ENCODE measurements around the gene BABAM1.
A peak's percentile ranks its signal among the peaks of the same experiment; 100 is the strongest.

BABAM1 gene

GRCh38 chr19:17279436-17279835 is 12.2 kb downstream of the BABAM1 start:
- TF ChIP-seq, protein P1, sequence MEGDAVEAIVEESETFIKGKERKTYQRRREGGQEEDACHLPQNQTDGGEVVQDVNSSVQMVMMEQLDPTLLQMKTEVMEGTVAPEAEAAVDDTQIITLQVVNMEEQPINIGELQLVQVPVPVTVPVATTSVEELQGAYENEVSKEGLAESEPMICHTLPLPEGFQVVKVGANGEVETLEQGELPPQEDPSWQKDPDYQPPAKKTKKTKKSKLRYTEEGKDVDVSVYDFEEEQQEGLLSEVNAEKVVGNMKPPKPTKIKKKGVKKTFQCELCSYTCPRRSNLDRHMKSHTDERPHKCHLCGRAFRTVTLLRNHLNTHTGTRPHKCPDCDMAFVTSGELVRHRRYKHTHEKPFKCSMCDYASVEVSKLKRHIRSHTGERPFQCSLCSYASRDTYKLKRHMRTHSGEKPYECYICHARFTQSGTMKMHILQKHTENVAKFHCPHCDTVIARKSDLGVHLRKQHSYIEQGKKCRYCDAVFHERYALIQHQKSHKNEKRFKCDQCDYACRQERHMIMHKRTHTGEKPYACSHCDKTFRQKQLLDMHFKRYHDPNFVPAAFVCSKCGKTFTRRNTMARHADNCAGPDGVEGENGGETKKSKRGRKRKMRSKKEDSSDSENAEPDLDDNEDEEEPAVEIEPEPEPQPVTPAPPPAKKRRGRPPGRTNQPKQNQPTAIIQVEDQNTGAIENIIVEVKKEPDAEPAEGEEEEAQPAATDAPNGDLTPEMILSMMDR (IDR thresholded peaks at IDR 0.05), result no peak
- no peak for TF ChIP-seq ZFX (IDR thresholded peaks at IDR 0.05; ENCODE audit: borderline replicate concordance)

DNA sequence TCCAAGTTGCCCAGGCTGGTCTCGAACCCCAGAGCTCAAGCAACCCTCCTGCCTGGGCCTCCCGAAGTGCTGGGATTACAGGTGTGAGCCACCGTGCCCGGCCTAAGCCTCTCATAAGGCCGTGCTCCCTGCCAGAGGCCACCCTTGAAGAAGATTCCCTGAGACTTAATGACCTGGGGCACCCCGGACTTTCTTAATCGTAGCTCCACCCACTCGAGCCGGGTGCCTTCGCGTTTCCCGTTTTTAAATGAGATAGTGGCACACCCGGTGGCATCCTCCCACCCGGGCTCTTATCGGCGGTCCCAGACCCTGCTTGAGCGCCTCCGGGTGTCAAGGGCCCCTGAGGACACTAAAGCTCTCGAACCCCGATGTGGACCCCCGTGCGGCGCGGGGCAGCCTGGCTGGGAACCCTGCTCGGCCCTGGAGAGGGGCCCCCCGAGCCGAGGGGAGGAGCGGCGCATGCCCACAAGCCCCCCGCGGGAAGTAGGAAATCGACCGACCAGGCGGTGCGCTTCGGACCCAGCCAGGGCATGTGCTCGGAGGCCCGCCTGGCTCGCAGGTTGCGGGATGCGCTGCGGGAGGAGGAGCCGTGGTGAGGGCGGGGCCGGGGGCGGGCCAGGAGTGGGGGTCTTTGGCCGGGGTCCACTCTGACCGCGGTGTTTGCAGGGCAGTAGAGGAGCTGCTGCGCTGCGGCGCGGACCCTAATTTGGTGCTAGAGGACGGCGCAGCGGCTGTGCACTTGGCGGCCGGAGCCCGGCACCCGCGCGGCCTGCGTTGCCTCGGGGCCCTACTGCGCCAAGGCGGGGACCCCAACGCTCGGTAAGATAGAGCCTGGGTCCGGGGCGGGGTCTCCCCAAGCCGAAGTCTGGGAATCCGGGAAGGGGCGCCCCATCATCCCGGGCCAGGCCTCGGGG is 14.4 kb downstream of the BABAM1 start, which contains the start of gene ANKLE1:
TSS of gene ANKLE1 (plus strand) at position 511 of the 914 bp plus-strand sequence. CDS start at position 531, 20 bp downstream.
- no peak for TF ChIP-seq ZFX (IDR thresholded peaks at IDR 0.05; ENCODE audit: borderline replicate concordance)
- TF ChIP-seq, protein P1 (IDR thresholded peaks at IDR 0.05), result no peak
- H3K27ac ChIP-seq, result peak within 1 kb of the TSS; percentile 50; the same call in 1 of the 2 replicates

More at GRCh38 chr19:17279436-17279835, 12.2 kb downstream of the BABAM1 start:
- no peak overlapping the region for H3K27ac ChIP-seq

- H3K27ac ChIP-seq, result peak overlapping the region; percentile 50; the same call in 1 of the 2 replicates
- TF ChIP-seq ZFX (IDR thresholded peaks at IDR 0.05; ENCODE audit: borderline replicate concordance), result no peak
- TF ChIP-seq, protein P1 (IDR thresholded peaks at IDR 0.05), result peak; percentile 94
Observed at GRCh38 chr19:17282488-17283125, 15.4 kb downstream of the BABAM1 start.

GRCh38 chr19:17283504-17283996 is 16.3 kb downstream of the BABAM1 start:
- TF ChIP-seq, protein P1 (IDR thresholded peaks at IDR 0.05), result no peak
- no peak for TF ChIP-seq ZFX (IDR thresholded peaks at IDR 0.05; ENCODE audit: borderline replicate concordance)
- no peak overlapping the region for H3K27ac ChIP-seq

GRCh38 chr19:17285415-17286135 is 18.3 kb downstream of the BABAM1 start:
- no peak overlapping the region for H3K27ac ChIP-seq
- TF ChIP-seq ZFX (IDR thresholded peaks at IDR 0.05; ENCODE audit: borderline replicate concordance), result no peak
- TF ChIP-seq, protein P1 (IDR thresholded peaks at IDR 0.05), result no peak

DNA sequence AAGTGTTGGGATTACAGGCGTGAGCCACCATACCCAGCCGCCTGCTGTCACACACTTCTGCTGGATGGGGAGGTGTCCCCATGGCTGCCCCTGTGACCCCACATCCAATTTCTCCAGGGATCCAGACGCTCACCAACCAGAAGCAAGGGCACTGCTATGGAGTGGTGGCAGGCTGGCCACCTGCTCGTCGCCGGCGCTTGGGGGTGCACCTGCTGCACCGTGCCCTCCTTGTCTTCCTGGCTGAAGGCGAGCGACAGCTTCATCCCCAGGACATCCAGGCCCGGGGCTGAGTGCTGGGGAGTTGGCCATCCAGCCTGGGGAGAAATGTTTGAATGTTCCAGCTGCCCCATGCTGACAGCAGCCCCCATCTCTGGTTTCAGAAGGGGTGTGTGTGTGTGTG is 19.0 kb downstream of the BABAM1 start:
- no peak overlapping the region for H3K27ac ChIP-seq
- no peak for TF ChIP-seq ZFX (IDR thresholded peaks at IDR 0.05; ENCODE audit: borderline replicate concordance)
- TF ChIP-seq, protein P1 (IDR thresholded peaks at IDR 0.05), result no peak
